Stomach (tissue), 9 donors: ENCODE data around the gene TBC1D7. TPM values are rescaled to one million over a fixed set of nuclear protein-coding genes. Genes with fewer than 3 reads are reported as not detected.

Source experiments
- DNase-seq, 2 donors: peaks; one replicate each; pipeline versions ENCODE4 v3.0.0 to v3.0.0-alpha.2; 2013 to 2019
- H3K27ac ChIP-seq, 5 donors: fragments of 200-600 bp in 4 of 5; sonication (generic) in 4 of 5; one replicate each; pipeline ENCODE4 v1.5.1; 2013 to 2019; ENCODE audit warnings: mild to moderate bottlenecking in 1 of 5, moderate library complexity in 1 of 5
- H3K27me3 ChIP-seq, 3 donors: fragments of 200-600 bp; sonication (generic); one replicate each; pipeline ENCODE4 v1.5.1; 2017 to 2019; ENCODE audit warnings: mixed run types in 1 of 3
- H3K36me3 ChIP-seq, 4 donors: fragments of 200-600 bp; sonication (generic); 1 replicate in 3 of 4; 2 replicates in 1 of 4; pipeline ENCODE4 v1.5.1; 2016 to 2019
- H3K4me1 ChIP-seq, 4 donors: fragments of 200-600 bp; sonication (generic); one replicate each; pipeline ENCODE4 v1.5.1; 2016 to 2019
- H3K4me3 ChIP-seq, 4 donors: fragments of 200-600 bp; sonication (generic) in 3 of 4; one replicate each; pipeline ENCODE4 v1.5.1; 2016 to 2019; ENCODE audit warnings: mild to moderate bottlenecking in 1 of 4
- H3K9me3 ChIP-seq, 4 donors: fragments of 200-600 bp; sonication (generic); one replicate each; pipeline ENCODE4 v1.5.1; 2016 to 2019
- EP300 ChIP-seq: sonication (generic); formaldehyde crosslinking; IDR thresholded peaks from one replicate; pipeline ENCODE4 v1.6.1; 2017; ENCODE audit warnings: antibody characterized with exemption
- POLR2A ChIP-seq, 4 donors: fragments of 450-650 bp; IDR thresholded peaks; one replicate each; pipeline ENCODE4 v1.6.1; 2016; ENCODE audit warnings: antibody characterized with exemption in 4 of 4, control low read depth in 2 of 4, mild to moderate bottlenecking in 1 of 4, moderate library complexity in 1 of 4
- POLR2AphosphoS5 ChIP-seq, 3 donors: sonication (generic); formaldehyde crosslinking; IDR thresholded peaks; one replicate each; pipeline ENCODE4 v1.6.1; 2016; ENCODE audit warnings: antibody characterized with exemption in 3 of 3
- WGBS, 5 donors: extraction: QIAGEN DNeasy Blood & Tissue Kit in 3 of 5; methylation state at CpG; one replicate each; pipeline versions ENCODE4 v1.1.5 to v1.1.7; 2013 to 2018; 5-methylcytosine and 5-hydroxymethylcytosine counted together
- intact Hi-C: fragments of 100-400 bp; cut with DNase I; formaldehyde crosslinking; loops from one replicate; pipeline ENCODE4 v1.15.1; 2023; ENCODE audit warnings: low total_unique reads
- polyA plus RNA-seq, 3 donors: library from polyadenylated mRNA; stranded (reverse); fragments of 200-250 nt; gene quantifications; one replicate each; pipeline ENCODE4 v1.2.3, GENCODE V29; 2013
- total RNA-seq, 5 donors: library from RNA; depleted of rRNA; stranded (reverse); fragments of >200 nt; gene quantifications; one replicate each; pipeline versions ENCODE4 v1.1.0 to v1.2.3, GENCODE V29; 2014 to 2016
- TF ChIP-seq, protein P1 (sequence below), 7 experiments: fragments of 450-650 bp in 4 of 7; fragments of 200-600 bp in 3 of 7; sonication (generic) in 3 of 7; IDR thresholded peaks; one replicate each; pipeline ENCODE4 v1.5.1; 2016 to 2019; ENCODE audit warnings: antibody characterized with exemption in 7 of 7, control low read depth in 2 of 7, mild to moderate bottlenecking in 1 of 7
- donor health status: healthy with polysubstance abuse.
- donor health status: Bipolar disorder and iron deficiency.
- donor health status: healthy.

Gene TBC1D7
- total and polyA plus RNA-seq, 8 donors = 2.7 to 20.4 (median 9.6) TPM; not detected in 1

DNA sequence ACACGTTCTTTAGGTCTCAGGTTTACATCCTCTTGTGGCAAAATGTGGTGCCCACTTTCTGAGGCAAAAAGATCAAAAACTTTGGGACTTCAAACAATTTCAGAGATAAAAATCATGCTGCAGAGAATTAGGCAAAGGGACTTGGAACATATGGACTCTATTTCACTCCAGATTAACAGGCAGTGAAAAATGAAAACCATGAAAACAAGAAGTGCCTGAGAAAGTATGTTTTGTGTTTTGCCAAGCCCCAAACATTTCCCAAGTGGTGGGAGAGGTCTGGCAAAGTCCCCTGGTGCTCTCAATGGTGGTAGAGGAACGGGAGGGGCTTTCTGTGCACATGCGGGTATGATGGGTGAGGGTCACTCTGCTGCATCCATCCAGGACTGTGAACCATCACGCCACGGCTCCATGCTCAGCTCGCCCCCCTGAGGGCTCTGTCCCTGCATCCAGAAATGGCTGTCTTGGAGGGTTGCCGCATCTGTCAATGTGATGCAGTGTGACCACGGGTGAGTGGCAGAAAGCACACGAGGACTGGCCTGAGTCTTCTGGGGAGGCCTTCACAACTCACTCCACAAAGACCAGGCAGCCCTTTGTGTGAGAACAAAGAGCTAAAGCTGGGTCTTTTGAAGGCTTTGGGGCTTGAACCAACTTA lies 43.2 kb upstream of the TBC1D7 start:
- DNase-seq = no peak
- Histone ChIP-seq H3K4me1 (peaks cover 0 to 42% (median 17%) of the 10 kb centered on the region in 4 donors), H3K4me3 (no peak overlapping the region), H3K9me3 (no peaks in the 10 kb centered on the region), H3K27me3 (no peaks in the 10 kb centered on the region), H3K36me3 (no peaks in the 10 kb centered on the region), H3K27ac (peak overlapping the region in 1 of 5 donors; percentile 25)
- no peak for TF ChIP-seq POLR2AphosphoS5 (IDR thresholded peaks at IDR 0.05)
- no peak for TF ChIP-seq POLR2A (IDR thresholded peaks at IDR 0.05)
- 74 to 93% (median 87%) methylated on average over 8 to 9 of the region's 9 CpGs for WGBS, 5 donors
- intact Hi-C loops = no loop called here

DNA sequence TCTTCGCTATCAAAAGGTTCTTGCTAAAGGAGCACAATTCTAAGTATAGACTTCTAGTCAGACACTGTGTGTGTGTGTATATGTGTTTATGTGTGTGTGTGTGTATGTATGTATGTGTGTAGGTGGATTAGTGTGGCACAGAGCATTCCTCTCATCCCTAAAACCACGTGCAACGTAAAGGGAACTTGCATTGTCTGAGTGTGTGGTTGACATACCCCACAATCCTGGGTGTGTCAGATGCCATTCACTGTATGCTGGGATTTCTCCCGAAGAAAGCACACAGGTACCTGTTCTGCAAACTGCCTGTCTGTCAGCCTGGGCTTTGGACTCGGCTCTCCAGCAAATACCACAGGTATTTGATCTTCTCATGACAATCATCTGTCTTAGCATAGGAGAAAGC lies 42.3 kb upstream of the TBC1D7 start:
- H3K9me3 ChIP-seq = no peaks in the 10 kb centered on the region
- no peak overlapping the region for H3K4me3 ChIP-seq
- peaks cover 0 to 42% (median 17%) of the 10 kb centered on the region in 4 donors for H3K4me1 ChIP-seq
- no peaks in the 10 kb centered on the region for H3K36me3 ChIP-seq
- DNase-seq = no peak
- WGBS, 5 donors = 66 to 78% (median 72%) methylated on average over 5 of the region's 5 CpGs
- intact Hi-C loops = no loop called here
- no peaks in the 10 kb centered on the region for H3K27me3 ChIP-seq
- no peak overlapping the region for H3K27ac ChIP-seq
- TF ChIP-seq EP300 (no peak), POLR2A (IDR thresholded peaks at IDR 0.05) (no peak), POLR2AphosphoS5 (IDR thresholded peaks at IDR 0.05) (no peak)
- TF ChIP-seq, protein P1, sequence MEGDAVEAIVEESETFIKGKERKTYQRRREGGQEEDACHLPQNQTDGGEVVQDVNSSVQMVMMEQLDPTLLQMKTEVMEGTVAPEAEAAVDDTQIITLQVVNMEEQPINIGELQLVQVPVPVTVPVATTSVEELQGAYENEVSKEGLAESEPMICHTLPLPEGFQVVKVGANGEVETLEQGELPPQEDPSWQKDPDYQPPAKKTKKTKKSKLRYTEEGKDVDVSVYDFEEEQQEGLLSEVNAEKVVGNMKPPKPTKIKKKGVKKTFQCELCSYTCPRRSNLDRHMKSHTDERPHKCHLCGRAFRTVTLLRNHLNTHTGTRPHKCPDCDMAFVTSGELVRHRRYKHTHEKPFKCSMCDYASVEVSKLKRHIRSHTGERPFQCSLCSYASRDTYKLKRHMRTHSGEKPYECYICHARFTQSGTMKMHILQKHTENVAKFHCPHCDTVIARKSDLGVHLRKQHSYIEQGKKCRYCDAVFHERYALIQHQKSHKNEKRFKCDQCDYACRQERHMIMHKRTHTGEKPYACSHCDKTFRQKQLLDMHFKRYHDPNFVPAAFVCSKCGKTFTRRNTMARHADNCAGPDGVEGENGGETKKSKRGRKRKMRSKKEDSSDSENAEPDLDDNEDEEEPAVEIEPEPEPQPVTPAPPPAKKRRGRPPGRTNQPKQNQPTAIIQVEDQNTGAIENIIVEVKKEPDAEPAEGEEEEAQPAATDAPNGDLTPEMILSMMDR (IDR thresholded peaks at IDR 0.05) = no peak

DNA sequence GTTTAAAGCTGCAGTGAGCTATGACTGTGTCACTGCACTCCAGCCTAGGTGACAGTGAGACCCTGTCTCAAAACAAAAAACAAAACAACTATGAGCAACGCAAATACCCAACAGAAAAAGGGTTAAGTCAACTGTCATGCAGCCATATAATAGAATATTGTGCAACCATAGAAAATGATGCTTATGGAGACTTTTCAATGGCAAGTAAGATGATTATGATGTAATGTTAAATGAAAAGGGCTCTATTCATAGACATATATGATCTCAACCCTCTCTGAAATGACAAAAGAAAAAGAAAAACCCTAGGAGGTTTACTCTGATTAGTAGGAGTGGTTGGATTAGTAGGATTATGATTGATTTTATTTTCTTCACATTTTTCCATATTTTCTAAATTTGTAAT lies 41.3 kb upstream of the TBC1D7 start:
- intact Hi-C loops = no loop called here
- no peaks in the 10 kb centered on the region for H3K27me3 ChIP-seq
- H3K4me1 ChIP-seq = peaks cover 0 to 42% (median 17%) of the 10 kb centered on the region in 4 donors
- no peak for TF ChIP-seq EP300
- TF ChIP-seq, protein P1 (IDR thresholded peaks at IDR 0.05) = no peak
- no peak for TF ChIP-seq POLR2A (IDR thresholded peaks at IDR 0.05)
- peaks cover 0 to 10% (median 9%) of the 10 kb centered on the region in 4 donors for H3K36me3 ChIP-seq
- H3K27ac ChIP-seq = no peak overlapping the region
- WGBS, 5 donors = 0 to 91% (median 4%) methylated on average over 1 of the region's 1 CpG
- H3K9me3 ChIP-seq = no peaks in the 10 kb centered on the region
- no peak overlapping the region for H3K4me3 ChIP-seq
- DNase-seq = no peak

DNA sequence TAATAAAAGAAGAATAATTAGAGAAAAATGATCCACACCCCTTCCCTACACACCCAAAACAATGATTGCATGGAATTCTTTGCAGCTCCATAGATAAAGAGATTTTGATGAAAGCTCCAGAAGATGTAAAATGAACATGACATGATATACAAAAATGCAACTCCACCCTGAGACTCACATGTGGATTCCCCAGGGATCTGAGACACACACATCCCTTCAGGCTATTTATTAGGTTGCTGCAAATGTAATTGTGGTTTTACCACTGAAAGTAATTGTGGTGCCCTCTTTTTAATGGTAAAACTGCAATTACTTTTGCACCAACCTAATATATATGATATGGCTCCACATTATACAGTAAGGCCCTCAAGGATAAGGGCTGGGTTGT lies 40.4 kb upstream of the TBC1D7 start:
- intact Hi-C loops = no loop called here
- no peak for DNase-seq
- H3K27ac ChIP-seq = no peak overlapping the region
- H3K4me1 ChIP-seq = peaks cover 0 to 42% (median 17%) of the 10 kb centered on the region in 4 donors
- H3K4me3 ChIP-seq = no peak overlapping the region
- TF ChIP-seq, protein P1 (IDR thresholded peaks at IDR 0.05) = no peak
- no peak for TF ChIP-seq POLR2A (IDR thresholded peaks at IDR 0.05)
- no peak for TF ChIP-seq POLR2AphosphoS5 (IDR thresholded peaks at IDR 0.05)
- no peak for TF ChIP-seq EP300
- no peaks in the 10 kb centered on the region for H3K9me3 ChIP-seq
- H3K27me3 ChIP-seq = no peaks in the 10 kb centered on the region
- H3K36me3 ChIP-seq = peaks cover 0 to 18% (median 15%) of the 10 kb centered on the region in 4 donors

DNA sequence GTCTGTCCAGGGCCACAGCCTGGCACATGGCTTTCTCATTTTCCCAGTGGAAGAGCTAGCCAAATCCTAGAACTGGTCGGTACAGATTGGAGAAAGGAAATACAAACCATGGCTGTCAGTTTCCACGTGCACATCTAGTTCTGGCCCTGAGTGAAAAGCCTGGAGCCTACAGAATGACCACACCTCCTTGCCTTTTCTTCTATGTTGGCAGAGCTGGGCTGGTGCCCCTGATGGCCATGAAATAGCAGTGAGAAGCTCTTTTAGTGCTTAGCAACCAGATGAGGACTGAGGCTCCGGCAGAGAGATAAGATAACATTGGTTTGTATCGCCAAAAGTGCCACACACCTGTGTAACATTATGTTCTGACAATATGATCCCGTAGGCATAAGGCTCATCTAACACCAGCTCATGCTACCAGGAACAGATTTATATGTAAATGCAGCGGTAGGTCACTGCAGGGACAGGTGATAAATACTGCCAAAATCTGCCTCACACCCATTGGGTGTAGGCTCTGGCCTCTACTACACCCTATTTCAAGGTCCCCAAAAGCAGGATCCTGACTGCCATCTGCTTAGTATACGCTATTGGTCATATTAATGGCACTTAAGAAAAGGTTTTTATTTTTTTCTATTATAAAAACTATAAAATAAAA lies 39.9 kb upstream of the TBC1D7 start:
- Histone ChIP-seq H3K9me3 (no peaks in the 10 kb centered on the region), H3K27ac (peak overlapping the region in 2 of 5 donors; percentile 15 to 49), H3K4me3 (no peak overlapping the region), H3K4me1 (peaks cover 0 to 42% (median 17%) of the 10 kb centered on the region in 4 donors), H3K27me3 (no peaks in the 10 kb centered on the region), H3K36me3 (peaks cover 0 to 21% (median 15%) of the 10 kb centered on the region in 4 donors)
- intact Hi-C loops = no loop called here
- DNase-seq = peak in 1 of 2 donors; percentile 42
- TF ChIP-seq EP300 = no peak
- TF ChIP-seq POLR2A (IDR thresholded peaks at IDR 0.05) = no peak
- no peak for TF ChIP-seq POLR2AphosphoS5 (IDR thresholded peaks at IDR 0.05)
- TF ChIP-seq, protein P1 (IDR thresholded peaks at IDR 0.05) = no peak
- 45 to 73% (median 59%) methylated on average over 7 of the region's 7 CpGs for WGBS, 5 donors
